Inflammatory macrophage treated with lipopolysaccharide for 1 hour (primary cell): ENCODE data around the gene SLC51A.

Experiments
- DNase-seq, 2 donors: peaks; one replicate each; pipeline ENCODE4 v3.0.0-alpha.2; 2020 to 2022

SLC51A gene

GRCh38 chr3:196217307-196218154, 1.2 kb downstream of the SLC51A start:
- DNase-seq: no peak

GRCh38 chr3:196218155-196218712, 1.9 kb downstream of the SLC51A start:
- DNase-seq: no peak

- peak; percentile 72 for DNase-seq
Observed at GRCh38 chr3:196219194-196219969, 3.0 kb downstream of the SLC51A start.

- no peak for DNase-seq
Observed at GRCh38 chr3:196219970-196220311, 3.6 kb downstream of the SLC51A start.

- peak; percentile 88 to 95 for DNase-seq
Observed at GRCh38 chr3:196220587-196220986, 4.3 kb downstream of the SLC51A start.

GRCh38 chr3:196220991-196221390, 4.7 kb downstream of the SLC51A start:
- peak; percentile 41 to 44 for DNase-seq

- DNase-seq: no peak
Observed at GRCh38 chr3:196222876-196223595, 6.7 kb downstream of the SLC51A start.

- no peak for DNase-seq
Observed at GRCh38 chr3:196225086-196225485, 8.8 kb downstream of the SLC51A start.

GRCh38 chr3:196225763-196226364, 9.5 kb downstream of the SLC51A start:
- DNase-seq: no peak

GRCh38 chr3:196227121-196227561, 10.8 kb downstream of the SLC51A start:
- DNase-seq: peak in 1 of 2 donors; percentile 68

- DNase-seq: no peak
Observed at GRCh38 chr3:196227629-196228493, 11.5 kb downstream of the SLC51A start.

GRCh38 chr3:196232154-196232881, 16.0 kb downstream of the SLC51A start:
- DNase-seq: peak; percentile 74

- no peak for DNase-seq
Observed at GRCh38 chr3:196232882-196233251, 16.5 kb downstream of the SLC51A start.

GRCh38 chr3:196235452-196236122, 19.3 kb downstream of the SLC51A start:
- DNase-seq: no peak

GRCh38 chr3:196236223-196236622, 19.9 kb downstream of the SLC51A start:
- DNase-seq: no peak

GRCh38 chr3:196237203-196237602, 20.9 kb downstream of the SLC51A start:
- no peak for DNase-seq

- DNase-seq: peak; percentile 43 to 45
Observed at GRCh38 chr3:196238612-196239560, 22.6 kb downstream of the SLC51A start.

- DNase-seq: no peak
Observed at GRCh38 chr3:196240424-196240823, 24.1 kb downstream of the SLC51A start.

GRCh38 chr3:196241704-196242103, 25.4 kb downstream of the SLC51A start:
- no peak for DNase-seq
